WTC11 (cell line): ENCODE measurements around the gene IL10. TPM values are rescaled to one million over a fixed set of nuclear protein-coding genes. Genes with fewer than 3 reads are reported as not detected.

Experiments used
- ATAC-seq: fragments of 200-7000 bp; cut with Tn5 transposase; 2 replicates; pipeline ENCODE4 v1.10.0; 2021; ENCODE audit warnings: mild to moderate bottlenecking, moderate library complexity
- CTCF ChIA-PET: fragments of 300-600 bp; sonication (Branson Sonifier 250); formaldehyde crosslinking; loops from one replicate; lab custom pipeline; 2021; ENCODE audit warnings: antibody characterized with exemption; lab: Charles Lee
- POLR2A ChIA-PET: fragments of 350-600 bp; sonication (Branson Sonifier 250); formaldehyde crosslinking; loops from one replicate; lab custom pipeline; 2021; ENCODE audit warnings: antibody characterized with exemption; lab: Charles Lee
- DNase-seq: peaks from one replicate; pipeline ENCODE4 v3.0.0; 2021; ENCODE audit warnings: low spot score
- H3K27ac Mint-ChIP-seq: 2 replicates; pipeline ENCODE4 v1.8.0; 2021; ENCODE audit warnings: mixed read lengths
- H3K27me3 Mint-ChIP-seq: 2 replicates; pipeline ENCODE4 v1.8.0; 2021; ENCODE audit warnings: low read depth, mild to moderate bottlenecking, moderate library complexity, mixed read lengths
- H3K36me3 Mint-ChIP-seq: 2 replicates; pipeline ENCODE4 v1.8.0; 2021; ENCODE audit warnings: mixed read lengths
- H3K4me1 Mint-ChIP-seq: 2 replicates; pipeline ENCODE4 v1.8.0; 2022; ENCODE audit warnings: mixed read lengths
- H3K4me3 Mint-ChIP-seq: 2 replicates; pipeline ENCODE4 v1.8.0; 2021; ENCODE audit warnings: mild to moderate bottlenecking, moderate library complexity, mixed read lengths
- H3K9me3 Mint-ChIP-seq: 2 replicates; pipeline ENCODE4 v1.8.0; 2021; ENCODE audit warnings: mixed read lengths
- GRHL2 ChIP-seq: fragments of 250-450 bp; sonication (Bioruptor Pico); IDR thresholded peaks from 2 replicates; pipeline ENCODE4 v1.8.0; 2022; ENCODE audit warnings: mild to moderate bottlenecking, moderate library complexity; ENCODE audit not compliant: insufficient replicate concordance, severe bottlenecking
- NFATC4 ChIP-seq: fragments of 250-450 bp; sonication (Bioruptor Pico); IDR thresholded peaks from 2 replicates; pipeline ENCODE4 v1.9.0; 2021; ENCODE audit warnings: mild to moderate bottlenecking
- NFYB ChIP-seq: sonication (generic); formaldehyde crosslinking; conservative IDR thresholded peaks from 2 replicates; pipeline ENCODE4 v1.8.0; 2022; ENCODE audit warnings: low read depth, missing genetic modification reagents
- NR3C1 ChIP-seq: sonication (generic); formaldehyde crosslinking; conservative IDR thresholded peaks from 2 replicates; pipeline ENCODE4 v1.8.1; 2023; ENCODE audit warnings: low read depth, mild to moderate bottlenecking, missing genetic modification reagents
- TEAD4 ChIP-seq: sonication (generic); formaldehyde crosslinking; IDR thresholded peaks from 2 replicates; pipeline ENCODE4 v1.8.0; 2022; ENCODE audit warnings: mild to moderate bottlenecking, missing genetic modification reagents
- ZNF263 ChIP-seq: sonication (generic); formaldehyde crosslinking; IDR thresholded peaks from 2 replicates; pipeline ENCODE4 v1.8.1; 2022; ENCODE audit warnings: low read depth, mild to moderate bottlenecking, moderate library complexity, missing genetic modification reagents
- total RNA-seq: library from RNA; stranded (reverse); gene quantifications from 3 replicates; pipeline ENCODE4 v1.2.3, GENCODE V29; 2021
- TF ChIP-seq, protein P1 (sequence below): sonication (generic); formaldehyde crosslinking; IDR thresholded peaks from 2 replicates; pipeline ENCODE4 v1.8.1; 2023; ENCODE audit warnings: mild to moderate bottlenecking, missing genetic modification reagents
- TF ChIP-seq, protein P2 (sequence below): sonication (generic); formaldehyde crosslinking; IDR thresholded peaks from 2 replicates; pipeline ENCODE4 v1.8.1; 2023; ENCODE audit warnings: mild to moderate bottlenecking, missing genetic modification reagents
- TF ChIP-seq, protein P3 (sequence below): sonication (generic); formaldehyde crosslinking; IDR thresholded peaks from 2 replicates; pipeline ENCODE4 v1.8.1; 2023; ENCODE audit warnings: mild to moderate bottlenecking, missing genetic modification reagents, moderate library complexity
- TF ChIP-seq, protein P4 (sequence below): fragments of 250-450 bp; sonication (Bioruptor Pico); IDR thresholded peaks from 2 replicates; pipeline ENCODE4 v1.9.0; 2021; ENCODE audit warnings: mild to moderate bottlenecking
- TF ChIP-seq, protein P5 (sequence below): sonication (generic); formaldehyde crosslinking; IDR thresholded peaks from 2 replicates; pipeline ENCODE4 v1.8.1; 2022; ENCODE audit warnings: mild to moderate bottlenecking, moderate library complexity, missing genetic modification reagents
- TF ChIP-seq, protein P6 (sequence below): fragments of 250-450 bp; sonication (Bioruptor Pico); IDR thresholded peaks from 2 replicates; pipeline ENCODE4 v2.1.2; 2022; ENCODE audit warnings: mild to moderate bottlenecking, moderate library complexity
- TF ChIP-seq, protein P7 (sequence below): fragments of 250-450 bp; sonication (Bioruptor Pico); IDR thresholded peaks from 2 replicates; pipeline ENCODE4 v1.9.0; 2021; ENCODE audit warnings: moderate library complexity, mild to moderate bottlenecking, inconsistent platforms, borderline replicate concordance
- TF ChIP-seq, protein P8 (sequence below): sonication (generic); formaldehyde crosslinking; IDR thresholded peaks from 2 replicates; pipeline ENCODE4 v1.8.0; 2022; ENCODE audit warnings: mild to moderate bottlenecking, missing genetic modification reagents

The IL10 gene
- total RNA-seq, 1 experiment from 2014 or later: not detected

DNA sequence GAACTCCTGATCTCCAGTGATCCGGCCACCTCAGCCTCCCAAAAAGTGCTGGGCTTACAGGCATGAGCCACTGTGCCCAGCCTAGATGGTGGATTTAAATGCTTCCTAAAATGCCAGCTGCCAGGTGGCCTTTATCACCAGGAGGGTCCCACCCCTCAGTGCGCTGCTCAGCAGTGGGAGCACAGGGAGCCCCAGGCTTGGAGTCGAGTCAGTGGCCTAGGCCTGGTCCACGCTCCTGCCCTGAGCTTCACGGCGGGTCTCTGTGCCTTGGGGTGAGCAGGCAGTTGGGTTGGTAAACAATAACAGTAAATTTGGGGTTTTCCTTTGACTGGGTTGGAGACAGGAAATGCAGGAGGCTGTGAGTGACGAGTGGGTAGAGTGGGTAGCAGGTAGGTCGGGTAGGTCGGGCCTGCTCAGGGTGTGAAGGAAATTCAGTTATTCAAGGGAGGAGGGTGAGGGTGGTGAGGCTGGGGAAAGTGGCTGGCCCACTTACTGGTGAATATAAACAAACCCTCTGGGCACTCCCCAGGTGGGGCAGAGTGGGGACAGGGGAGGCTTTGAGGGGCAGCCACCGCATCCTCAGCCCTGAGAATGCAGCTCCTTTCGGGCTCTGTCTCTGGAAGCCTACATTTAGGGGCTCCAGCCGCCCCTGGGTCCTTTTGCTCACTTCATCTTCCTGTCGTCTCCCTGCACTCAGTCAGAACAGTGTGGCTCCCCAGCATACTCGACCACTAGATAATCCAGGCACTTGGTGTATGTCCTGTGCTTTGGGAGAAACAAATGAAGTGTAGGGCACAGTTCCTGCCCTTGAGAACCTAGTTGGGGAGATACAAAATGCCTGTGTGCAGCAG lies 35.2 kb downstream of the IL10 start:
- peaks cover 6% of the 10 kb centered on the region for H3K36me3 Mint-ChIP-seq
- no peaks in the 10 kb centered on the region; the same call in 1 of the 2 replicates for H3K27me3 Mint-ChIP-seq
- H3K4me1 Mint-ChIP-seq: peaks cover 14% of the 10 kb centered on the region
- H3K9me3 Mint-ChIP-seq: no peaks in the 10 kb centered on the region
- DNase-seq (no peak), ATAC-seq (no peak)
- TF ChIP-seq, protein P1, sequence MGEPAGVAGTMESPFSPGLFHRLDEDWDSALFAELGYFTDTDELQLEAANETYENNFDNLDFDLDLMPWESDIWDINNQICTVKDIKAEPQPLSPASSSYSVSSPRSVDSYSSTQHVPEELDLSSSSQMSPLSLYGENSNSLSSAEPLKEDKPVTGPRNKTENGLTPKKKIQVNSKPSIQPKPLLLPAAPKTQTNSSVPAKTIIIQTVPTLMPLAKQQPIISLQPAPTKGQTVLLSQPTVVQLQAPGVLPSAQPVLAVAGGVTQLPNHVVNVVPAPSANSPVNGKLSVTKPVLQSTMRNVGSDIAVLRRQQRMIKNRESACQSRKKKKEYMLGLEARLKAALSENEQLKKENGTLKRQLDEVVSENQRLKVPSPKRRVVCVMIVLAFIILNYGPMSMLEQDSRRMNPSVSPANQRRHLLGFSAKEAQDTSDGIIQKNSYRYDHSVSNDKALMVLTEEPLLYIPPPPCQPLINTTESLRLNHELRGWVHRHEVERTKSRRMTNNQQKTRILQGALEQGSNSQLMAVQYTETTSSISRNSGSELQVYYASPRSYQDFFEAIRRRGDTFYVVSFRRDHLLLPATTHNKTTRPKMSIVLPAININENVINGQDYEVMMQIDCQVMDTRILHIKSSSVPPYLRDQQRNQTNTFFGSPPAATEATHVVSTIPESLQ (CRISPR knock-in tag): no peak
- no peak for TF ChIP-seq TEAD4 (CRISPR knock-in tag)
- TF ChIP-seq NFATC4 (CRISPR knock-in tag): no peak
- TF ChIP-seq ZNF263: no peak
- TF ChIP-seq, protein P2, sequence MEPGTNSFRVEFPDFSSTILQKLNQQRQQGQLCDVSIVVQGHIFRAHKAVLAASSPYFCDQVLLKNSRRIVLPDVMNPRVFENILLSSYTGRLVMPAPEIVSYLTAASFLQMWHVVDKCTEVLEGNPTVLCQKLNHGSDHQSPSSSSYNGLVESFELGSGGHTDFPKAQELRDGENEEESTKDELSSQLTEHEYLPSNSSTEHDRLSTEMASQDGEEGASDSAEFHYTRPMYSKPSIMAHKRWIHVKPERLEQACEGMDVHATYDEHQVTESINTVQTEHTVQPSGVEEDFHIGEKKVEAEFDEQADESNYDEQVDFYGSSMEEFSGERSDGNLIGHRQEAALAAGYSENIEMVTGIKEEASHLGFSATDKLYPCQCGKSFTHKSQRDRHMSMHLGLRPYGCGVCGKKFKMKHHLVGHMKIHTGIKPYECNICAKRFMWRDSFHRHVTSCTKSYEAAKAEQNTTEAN: no peak
- TF ChIP-seq, protein P3, sequence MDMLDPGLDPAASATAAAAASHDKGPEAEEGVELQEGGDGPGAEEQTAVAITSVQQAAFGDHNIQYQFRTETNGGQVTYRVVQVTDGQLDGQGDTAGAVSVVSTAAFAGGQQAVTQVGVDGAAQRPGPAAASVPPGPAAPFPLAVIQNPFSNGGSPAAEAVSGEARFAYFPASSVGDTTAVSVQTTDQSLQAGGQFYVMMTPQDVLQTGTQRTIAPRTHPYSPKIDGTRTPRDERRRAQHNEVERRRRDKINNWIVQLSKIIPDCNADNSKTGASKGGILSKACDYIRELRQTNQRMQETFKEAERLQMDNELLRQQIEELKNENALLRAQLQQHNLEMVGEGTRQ (CRISPR knock-in tag): no peak
- TF ChIP-seq, protein P4, sequence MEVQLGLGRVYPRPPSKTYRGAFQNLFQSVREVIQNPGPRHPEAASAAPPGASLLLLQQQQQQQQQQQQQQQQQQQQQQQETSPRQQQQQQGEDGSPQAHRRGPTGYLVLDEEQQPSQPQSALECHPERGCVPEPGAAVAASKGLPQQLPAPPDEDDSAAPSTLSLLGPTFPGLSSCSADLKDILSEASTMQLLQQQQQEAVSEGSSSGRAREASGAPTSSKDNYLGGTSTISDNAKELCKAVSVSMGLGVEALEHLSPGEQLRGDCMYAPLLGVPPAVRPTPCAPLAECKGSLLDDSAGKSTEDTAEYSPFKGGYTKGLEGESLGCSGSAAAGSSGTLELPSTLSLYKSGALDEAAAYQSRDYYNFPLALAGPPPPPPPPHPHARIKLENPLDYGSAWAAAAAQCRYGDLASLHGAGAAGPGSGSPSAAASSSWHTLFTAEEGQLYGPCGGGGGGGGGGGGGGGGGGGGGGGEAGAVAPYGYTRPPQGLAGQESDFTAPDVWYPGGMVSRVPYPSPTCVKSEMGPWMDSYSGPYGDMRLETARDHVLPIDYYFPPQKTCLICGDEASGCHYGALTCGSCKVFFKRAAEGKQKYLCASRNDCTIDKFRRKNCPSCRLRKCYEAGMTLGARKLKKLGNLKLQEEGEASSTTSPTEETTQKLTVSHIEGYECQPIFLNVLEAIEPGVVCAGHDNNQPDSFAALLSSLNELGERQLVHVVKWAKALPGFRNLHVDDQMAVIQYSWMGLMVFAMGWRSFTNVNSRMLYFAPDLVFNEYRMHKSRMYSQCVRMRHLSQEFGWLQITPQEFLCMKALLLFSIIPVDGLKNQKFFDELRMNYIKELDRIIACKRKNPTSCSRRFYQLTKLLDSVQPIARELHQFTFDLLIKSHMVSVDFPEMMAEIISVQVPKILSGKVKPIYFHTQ (CRISPR knock-in tag): no peak
- TF ChIP-seq, protein P5, sequence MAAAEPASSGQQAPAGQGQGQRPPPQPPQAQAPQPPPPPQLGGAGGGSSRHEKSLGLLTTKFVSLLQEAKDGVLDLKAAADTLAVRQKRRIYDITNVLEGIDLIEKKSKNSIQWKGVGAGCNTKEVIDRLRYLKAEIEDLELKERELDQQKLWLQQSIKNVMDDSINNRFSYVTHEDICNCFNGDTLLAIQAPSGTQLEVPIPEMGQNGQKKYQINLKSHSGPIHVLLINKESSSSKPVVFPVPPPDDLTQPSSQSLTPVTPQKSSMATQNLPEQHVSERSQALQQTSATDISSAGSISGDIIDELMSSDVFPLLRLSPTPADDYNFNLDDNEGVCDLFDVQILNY: no peak
- TF ChIP-seq NR3C1: no peak
- TF ChIP-seq, protein P6, sequence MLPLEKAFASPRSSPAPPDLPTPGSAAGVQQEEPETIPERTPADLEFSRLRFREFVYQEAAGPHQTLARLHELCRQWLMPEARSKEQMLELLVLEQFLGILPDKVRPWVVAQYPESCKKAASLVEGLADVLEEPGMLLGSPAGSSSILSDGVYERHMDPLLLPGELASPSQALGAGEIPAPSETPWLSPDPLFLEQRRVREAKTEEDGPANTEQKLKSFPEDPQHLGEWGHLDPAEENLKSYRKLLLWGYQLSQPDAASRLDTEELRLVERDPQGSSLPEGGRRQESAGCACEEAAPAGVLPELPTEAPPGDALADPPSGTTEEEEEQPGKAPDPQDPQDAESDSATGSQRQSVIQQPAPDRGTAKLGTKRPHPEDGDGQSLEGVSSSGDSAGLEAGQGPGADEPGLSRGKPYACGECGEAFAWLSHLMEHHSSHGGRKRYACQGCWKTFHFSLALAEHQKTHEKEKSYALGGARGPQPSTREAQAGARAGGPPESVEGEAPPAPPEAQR: no peak
- no peak overlapping the region for H3K4me3 Mint-ChIP-seq
- no peak overlapping the region; the same call in 1 of the 2 replicates for H3K27ac Mint-ChIP-seq
- ChIA-PET POLR2A (no interaction called here), CTCF (interaction anchor here (0.9 to 2.9 kb wide), 4 partner anchors 11 to 176 kb away, joined by 4 to 35 read pairs (median 6); no protein-coding TSS in a partner anchor)

DNA sequence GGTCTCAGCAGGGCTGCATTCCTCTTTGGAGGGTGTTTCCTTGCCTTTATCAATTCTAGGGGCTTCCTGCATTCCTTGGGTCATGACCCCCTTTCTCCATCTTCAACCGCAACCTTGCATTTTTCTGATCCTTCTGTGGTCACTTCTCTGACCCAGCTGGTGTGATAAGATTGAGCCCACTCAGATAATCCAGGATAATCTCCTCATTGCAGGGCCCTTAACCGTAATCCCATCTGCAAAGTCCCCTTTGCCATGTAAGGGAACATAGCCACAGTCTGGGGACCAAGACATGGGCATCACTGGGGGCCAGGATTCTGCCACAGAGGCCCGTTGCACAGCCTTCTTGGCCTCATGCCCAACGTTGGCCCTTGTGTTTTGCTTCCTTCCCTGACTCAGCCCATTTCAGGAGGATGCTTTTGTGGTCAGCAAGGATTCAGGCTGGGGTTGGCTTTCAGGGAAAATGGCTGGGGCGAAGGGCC lies 36.7 kb downstream of the IL10 start:
- TF ChIP-seq, protein P7, sequence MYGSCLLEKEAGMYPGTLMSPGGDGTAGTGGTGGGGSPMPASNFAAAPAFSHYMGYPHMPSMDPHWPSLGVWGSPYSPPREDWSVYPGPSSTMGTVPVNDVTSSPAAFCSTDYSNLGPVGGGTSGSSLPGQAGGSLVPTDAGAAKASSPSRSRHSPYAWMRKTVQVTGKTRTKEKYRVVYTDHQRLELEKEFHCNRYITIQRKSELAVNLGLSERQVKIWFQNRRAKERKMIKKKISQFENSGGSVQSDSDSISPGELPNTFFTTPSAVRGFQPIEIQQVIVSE (CRISPR knock-in tag): no peak
- no peak for TF ChIP-seq GRHL2 (CRISPR knock-in tag)
- TF ChIP-seq, protein P8, sequence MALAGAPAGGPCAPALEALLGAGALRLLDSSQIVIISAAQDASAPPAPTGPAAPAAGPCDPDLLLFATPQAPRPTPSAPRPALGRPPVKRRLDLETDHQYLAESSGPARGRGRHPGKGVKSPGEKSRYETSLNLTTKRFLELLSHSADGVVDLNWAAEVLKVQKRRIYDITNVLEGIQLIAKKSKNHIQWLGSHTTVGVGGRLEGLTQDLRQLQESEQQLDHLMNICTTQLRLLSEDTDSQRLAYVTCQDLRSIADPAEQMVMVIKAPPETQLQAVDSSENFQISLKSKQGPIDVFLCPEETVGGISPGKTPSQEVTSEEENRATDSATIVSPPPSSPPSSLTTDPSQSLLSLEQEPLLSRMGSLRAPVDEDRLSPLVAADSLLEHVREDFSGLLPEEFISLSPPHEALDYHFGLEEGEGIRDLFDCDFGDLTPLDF (CRISPR knock-in tag): no peak
- no peak for TF ChIP-seq NFYB
- TF ChIP-seq TEAD4 (CRISPR knock-in tag): no peak
- no peak overlapping the region for H3K27ac Mint-ChIP-seq
- DNase-seq: no peak
- ATAC-seq: no peak
- H3K4me1 Mint-ChIP-seq: peaks cover 14% of the 10 kb centered on the region
- H3K27me3 Mint-ChIP-seq: no peaks in the 10 kb centered on the region; the same call in 1 of the 2 replicates
- H3K4me3 Mint-ChIP-seq: no peak overlapping the region
- H3K36me3 Mint-ChIP-seq: peaks cover 8% of the 10 kb centered on the region
- H3K9me3 Mint-ChIP-seq: no peaks in the 10 kb centered on the region
- POLR2A ChIA-PET: no interaction called here
- CTCF ChIA-PET: interaction anchor here (1.0 to 2.9 kb wide), 18 partner anchors 10 to 247 kb away, joined by 3 to 35 read pairs (median 7); no protein-coding TSS in a partner anchor
